ENCODE measurements around the gene CTNNA3. TPM values are rescaled to one million over a fixed set of nuclear protein-coding genes. Genes with fewer than 3 reads are reported as not detected.

Gene CTNNA3
- total RNA-seq, 4 donors from 2014 or later: 0.68 to 75.2 (median 1.4) TPM

- Histone ChIP-seq H3K4me1 (no peaks in the 10 kb centered on the region), H3K27me3 (no peaks in the 10 kb centered on the region), H3K9me3 (no peaks in the 10 kb centered on the region), H3K27ac (no peak overlapping the region), H3K4me3 (no peak overlapping the region), H3K36me3 (no peaks in the 10 kb centered on the region)
- in situ Hi-C loops (cut with MboI; ENCODE audit: low pct_ligation_motif_present in 1 of 4, low pct_unique_long_range_greater_than_20kb in 1 of 4, low sequenced_read_pairs in 3 of 4) (no loop called here), intact Hi-C loops (cut with DNase I; ENCODE audit: low total_unique reads) (no loop called here)
- no peak for DNase-seq
- WGBS, 2 donors (ENCODE audit: low coverage in 1 of 2): 64 to 80% methylated on average over 1 of the region's 1 CpG
- no peak for TF ChIP-seq EP300 (IDR thresholded peaks at IDR 0.05; ENCODE audit: low read depth)
- TF ChIP-seq POLR2A (IDR thresholded peaks at IDR 0.05): no peak
- TF ChIP-seq CTCF (IDR thresholded peaks at IDR 0.05): no peak
- no peak for TF ChIP-seq POLR2AphosphoS5 (IDR thresholded peaks at IDR 0.05)
These were observed 364.7 kb downstream of the CTNNA3 start for GRCh38 chr10:67331121-67331910.

- H3K9me3 ChIP-seq: no peaks in the 10 kb centered on the region
- no peaks in the 10 kb centered on the region for H3K4me1 ChIP-seq
- H3K27ac ChIP-seq: no peak overlapping the region
- in situ Hi-C loops (cut with MboI; ENCODE audit: low pct_ligation_motif_present in 1 of 4, low pct_unique_long_range_greater_than_20kb in 1 of 4, low sequenced_read_pairs in 3 of 4) (no loop called here), intact Hi-C loops (cut with DNase I; ENCODE audit: low total_unique reads) (no loop called here)
- 67 to 77% methylated on average over 1 to 9 of the region's 9 CpGs for WGBS, 2 donors (ENCODE audit: low coverage in 1 of 2)
- no peak for DNase-seq
- TF ChIP-seq CTCF (IDR thresholded peaks at IDR 0.05) (no peak), POLR2AphosphoS5 (IDR thresholded peaks at IDR 0.05) (no peak), POLR2A (IDR thresholded peaks at IDR 0.05) (no peak), EP300 (IDR thresholded peaks at IDR 0.05; ENCODE audit: low read depth) (no peak)
- no peak overlapping the region for H3K4me3 ChIP-seq
- H3K27me3 ChIP-seq: no peaks in the 10 kb centered on the region
- H3K36me3 ChIP-seq: no peaks in the 10 kb centered on the region
These were observed 368.1 kb downstream of the CTNNA3 start for GRCh38 chr10:67327626-67328535.

- no peaks in the 10 kb centered on the region for H3K4me1 ChIP-seq
- no peaks in the 10 kb centered on the region for H3K27me3 ChIP-seq
- no peak overlapping the region for H3K27ac ChIP-seq
- no peak for TF ChIP-seq POLR2AphosphoS5 (IDR thresholded peaks at IDR 0.05)
- no peak for TF ChIP-seq POLR2A (IDR thresholded peaks at IDR 0.05)
- TF ChIP-seq EP300 (IDR thresholded peaks at IDR 0.05; ENCODE audit: low read depth): no peak
- TF ChIP-seq CTCF (IDR thresholded peaks at IDR 0.05): no peak
- no peak for DNase-seq
- H3K4me3 ChIP-seq: no peak overlapping the region
- no peaks in the 10 kb centered on the region for H3K36me3 ChIP-seq
- WGBS, 2 donors (ENCODE audit: low coverage in 1 of 2): 42 to 54% methylated on average over 2 of the region's 2 CpGs
- intact Hi-C loops (cut with DNase I; ENCODE audit: low total_unique reads) (no loop called here), in situ Hi-C loops (cut with MboI; ENCODE audit: low pct_ligation_motif_present in 1 of 4, low pct_unique_long_range_greater_than_20kb in 1 of 4, low sequenced_read_pairs in 3 of 4) (no loop called here)
- no peaks in the 10 kb centered on the region for H3K9me3 ChIP-seq
These were observed 376.0 kb downstream of the CTNNA3 start for GRCh38 chr10:67319976-67320375.

- H3K4me3 ChIP-seq: no peak overlapping the region
- intact Hi-C loops (cut with DNase I; ENCODE audit: low total_unique reads) (no loop called here), in situ Hi-C loops (cut with MboI; ENCODE audit: low pct_ligation_motif_present in 1 of 4, low pct_unique_long_range_greater_than_20kb in 1 of 4, low sequenced_read_pairs in 3 of 4) (no loop called here)
- DNase-seq: no peak
- H3K4me1 ChIP-seq: no peaks in the 10 kb centered on the region
- TF ChIP-seq POLR2AphosphoS5 (IDR thresholded peaks at IDR 0.05) (no peak), POLR2A (IDR thresholded peaks at IDR 0.05) (no peak), CTCF (IDR thresholded peaks at IDR 0.05) (no peak), EP300 (IDR thresholded peaks at IDR 0.05; ENCODE audit: low read depth) (no peak)
- H3K9me3 ChIP-seq: no peaks in the 10 kb centered on the region
- H3K27ac ChIP-seq: no peak overlapping the region
- no peaks in the 10 kb centered on the region for H3K27me3 ChIP-seq
- no peaks in the 10 kb centered on the region for H3K36me3 ChIP-seq
These were observed 387.1 kb downstream of the CTNNA3 start for GRCh38 chr10:67308912-67309311.
